Skin of body (tissue), 2 donors: Measurements from ENCODE around the gene FGD3. TPM values are rescaled to one million over a fixed set of nuclear protein-coding genes. Genes with fewer than 3 reads are reported as not detected.
"Not testable (repeated sequence)": the region's sequence is repeated elsewhere in the genome, so short reads cannot be mapped to it uniquely, and the experiment has no call there.

Experiments
- DNase-seq: peaks from one replicate; lab custom pipeline; 2025; lab: John Stamatoyannopoulos, UW
- total RNA-seq: library from RNA; depleted of rRNA; stranded (reverse); fragments of >200 nt; gene quantifications from one replicate; pipeline ENCODE4 v1.2.3, GENCODE V29; 2014

Gene FGD3
- total RNA-seq, 1 donor from 2014 or later, result 5.9 TPM

- DNase-seq, result no peak
Observed at GRCh38 chr9:92976431-92976830, 29.1 kb downstream of the FGD3 start.

- DNase-seq, result no peak
Observed at GRCh38 chr9:92977279-92977678, 30.0 kb downstream of the FGD3 start.

- DNase-seq, result no peak
Observed at GRCh38 chr9:92978345-92978875, 31.1 kb downstream of the FGD3 start.

GRCh38 chr9:92979283-92980056 is 32.1 kb downstream of the FGD3 start:
- DNase-seq, result no peak

- DNase-seq, result no peak
Observed at GRCh38 chr9:92980085-92980745, 32.9 kb downstream of the FGD3 start.

- no peak for DNase-seq
Observed at GRCh38 chr9:92982130-92982529, 34.8 kb downstream of the FGD3 start.

- DNase-seq, result no peak
Observed at GRCh38 chr9:92983984-92984589, 36.8 kb downstream of the FGD3 start.

GRCh38 chr9:92984976-92985375 is 37.7 kb downstream of the FGD3 start:
- DNase-seq, result no peak

- no peak for DNase-seq
Observed at GRCh38 chr9:92986176-92987119, 39.1 kb downstream of the FGD3 start.

- no peak for DNase-seq
Observed at GRCh38 chr9:92988215-92988768, 41.0 kb downstream of the FGD3 start.

- DNase-seq, result no peak
Observed at GRCh38 chr9:92989561-92989960, 42.2 kb downstream of the FGD3 start.

- DNase-seq, result no peak
Observed at GRCh38 chr9:92990461-92990860, 43.1 kb downstream of the FGD3 start.

GRCh38 chr9:92992549-92992948 is 45.2 kb downstream of the FGD3 start:
- no peak for DNase-seq

GRCh38 chr9:92998871-92999270 is 51.5 kb downstream of the FGD3 start:
- DNase-seq, result not testable (repeated sequence)

- no peak for DNase-seq
Observed at GRCh38 chr9:93001031-93001430, 53.7 kb downstream of the FGD3 start.

- no peak for DNase-seq
Observed at GRCh38 chr9:93002700-93003099, 55.4 kb downstream of the FGD3 start.

GRCh38 chr9:93003552-93004407 is 56.5 kb downstream of the FGD3 start:
- no peak for DNase-seq

- no peak for DNase-seq
Observed at GRCh38 chr9:93004561-93004960, 57.2 kb downstream of the FGD3 start.

GRCh38 chr9:93005876-93006275 is 58.6 kb downstream of the FGD3 start:
- DNase-seq, result no peak

- no peak for DNase-seq
Observed at GRCh38 chr9:93007529-93008058, 60.3 kb downstream of the FGD3 start.
